Neural crest cell (in vitro differentiated cells): ENCODE measurements around the gene PPM1K. TPM values are rescaled to one million over a fixed set of nuclear protein-coding genes. Genes with fewer than 3 reads are reported as not detected.

ENCODE experiments used
- DNase-seq: peaks from one replicate; pipeline ENCODE4 v3.0.0; 2021; ENCODE audit warnings: low read depth, mixed read lengths, low spot score
- H3K27ac Mint-ChIP-seq: one replicate; pipeline ENCODE4 v1.8.0; 2021; ENCODE audit warnings: mild to moderate bottlenecking, mixed read lengths; ENCODE audit not compliant: unreplicated experiment
- H3K27me3 Mint-ChIP-seq: 2 replicates; pipeline ENCODE4 v1.8.0; 2021; ENCODE audit warnings: low read depth, mild to moderate bottlenecking, mixed read lengths
- H3K36me3 Mint-ChIP-seq: 2 replicates; pipeline ENCODE4 v1.8.0; 2021; ENCODE audit warnings: low read depth, mild to moderate bottlenecking, mixed read lengths
- H3K4me1 Mint-ChIP-seq: 2 replicates; pipeline ENCODE4 v1.8.0; 2021; ENCODE audit warnings: mixed read lengths
- H3K4me3 Mint-ChIP-seq: one replicate; pipeline ENCODE4 v1.8.0; 2021; ENCODE audit warnings: mild to moderate bottlenecking, mixed read lengths
- H3K9me3 Mint-ChIP-seq: 2 replicates; pipeline ENCODE4 v1.8.0; 2021; ENCODE audit warnings: mixed read lengths
- total RNA-seq: library from RNA; stranded (reverse); gene quantifications from 2 replicates; pipeline ENCODE4 v1.2.1, GENCODE V29; 2021
- TF ChIP-seq, protein P1 (sequence below): fragments of 200-600 bp; sonication (generic); conservative IDR thresholded peaks from 2 replicates; pipeline ENCODE4 v1.5.0; 2021; ENCODE audit warnings: antibody characterized with exemption, mild to moderate bottlenecking

The PPM1K gene
- total RNA-seq, 1 donor from 2014 or later: 17.6 TPM

- no peaks in the 10 kb centered on the region for H3K27me3 Mint-ChIP-seq
- no peak for DNase-seq
- H3K4me1 Mint-ChIP-seq: no peaks in the 10 kb centered on the region
- TF ChIP-seq, protein P1, sequence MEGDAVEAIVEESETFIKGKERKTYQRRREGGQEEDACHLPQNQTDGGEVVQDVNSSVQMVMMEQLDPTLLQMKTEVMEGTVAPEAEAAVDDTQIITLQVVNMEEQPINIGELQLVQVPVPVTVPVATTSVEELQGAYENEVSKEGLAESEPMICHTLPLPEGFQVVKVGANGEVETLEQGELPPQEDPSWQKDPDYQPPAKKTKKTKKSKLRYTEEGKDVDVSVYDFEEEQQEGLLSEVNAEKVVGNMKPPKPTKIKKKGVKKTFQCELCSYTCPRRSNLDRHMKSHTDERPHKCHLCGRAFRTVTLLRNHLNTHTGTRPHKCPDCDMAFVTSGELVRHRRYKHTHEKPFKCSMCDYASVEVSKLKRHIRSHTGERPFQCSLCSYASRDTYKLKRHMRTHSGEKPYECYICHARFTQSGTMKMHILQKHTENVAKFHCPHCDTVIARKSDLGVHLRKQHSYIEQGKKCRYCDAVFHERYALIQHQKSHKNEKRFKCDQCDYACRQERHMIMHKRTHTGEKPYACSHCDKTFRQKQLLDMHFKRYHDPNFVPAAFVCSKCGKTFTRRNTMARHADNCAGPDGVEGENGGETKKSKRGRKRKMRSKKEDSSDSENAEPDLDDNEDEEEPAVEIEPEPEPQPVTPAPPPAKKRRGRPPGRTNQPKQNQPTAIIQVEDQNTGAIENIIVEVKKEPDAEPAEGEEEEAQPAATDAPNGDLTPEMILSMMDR: no peak
- H3K9me3 Mint-ChIP-seq: peaks cover 4% of the 10 kb centered on the region
- H3K36me3 Mint-ChIP-seq: no peaks in the 10 kb centered on the region
- no peak overlapping the region for H3K4me3 Mint-ChIP-seq
- no peak overlapping the region for H3K27ac Mint-ChIP-seq
These were observed 42.2 kb downstream of the PPM1K start for GRCh38 chr4:88242144-88242543.

GRCh38 chr4:88240297-88240714 is 44.1 kb downstream of the PPM1K start:
- TF ChIP-seq, protein P1: no peak
- Mint-ChIP-seq H3K9me3 (peaks cover 8% of the 10 kb centered on the region), H3K4me1 (no peaks in the 10 kb centered on the region), H3K4me3 (no peak overlapping the region), H3K36me3 (no peaks in the 10 kb centered on the region), H3K27ac (no peak overlapping the region), H3K27me3 (no peaks in the 10 kb centered on the region)
- no peak for DNase-seq

DNA sequence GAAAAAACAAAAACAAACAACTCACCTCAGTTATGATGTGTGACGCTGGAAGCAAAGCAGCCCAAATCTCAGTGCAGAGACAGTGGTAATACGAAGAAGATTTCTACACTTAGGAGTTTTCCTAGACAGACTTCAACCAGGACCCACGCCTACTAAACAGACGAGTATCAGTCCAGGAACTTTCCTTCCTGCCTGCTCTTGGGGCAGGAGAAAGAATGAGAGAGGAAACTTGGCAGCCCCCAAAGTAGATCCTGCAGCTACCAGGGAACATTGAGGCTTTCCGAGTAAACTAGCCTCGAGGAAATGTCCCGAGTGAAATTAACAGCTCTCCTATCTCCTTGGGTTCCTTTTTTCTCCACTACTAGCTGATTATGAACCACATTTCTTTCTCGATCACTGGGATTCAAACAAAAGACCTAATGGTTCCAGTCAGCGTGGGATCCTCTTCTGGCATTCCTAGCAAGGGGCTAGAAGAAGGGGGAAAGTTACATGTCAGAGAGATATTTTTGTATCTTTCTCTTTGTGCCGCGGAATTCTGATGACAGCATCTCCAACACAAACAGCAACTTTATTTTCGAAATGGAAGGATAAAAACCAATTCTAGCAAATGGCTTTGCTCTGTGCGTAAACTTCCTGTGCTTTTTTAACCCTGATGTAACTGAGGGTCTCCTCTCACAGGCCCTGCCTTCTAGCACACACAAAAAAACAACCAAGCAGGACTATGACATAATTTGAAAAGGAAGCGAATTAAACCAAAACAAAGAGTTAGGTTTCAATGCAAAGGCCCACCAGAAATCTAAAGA is 53.2 kb downstream of the PPM1K start:
- Mint-ChIP-seq H3K27me3 (no peaks in the 10 kb centered on the region), H3K9me3 (peaks cover 10% of the 10 kb centered on the region), H3K4me1 (peaks cover 12% of the 10 kb centered on the region), H3K27ac (peak overlapping the region; percentile 90), H3K4me3 (no peak overlapping the region), H3K36me3 (no peaks in the 10 kb centered on the region)
- DNase-seq: no peak
- TF ChIP-seq, protein P1: no peak

DNA sequence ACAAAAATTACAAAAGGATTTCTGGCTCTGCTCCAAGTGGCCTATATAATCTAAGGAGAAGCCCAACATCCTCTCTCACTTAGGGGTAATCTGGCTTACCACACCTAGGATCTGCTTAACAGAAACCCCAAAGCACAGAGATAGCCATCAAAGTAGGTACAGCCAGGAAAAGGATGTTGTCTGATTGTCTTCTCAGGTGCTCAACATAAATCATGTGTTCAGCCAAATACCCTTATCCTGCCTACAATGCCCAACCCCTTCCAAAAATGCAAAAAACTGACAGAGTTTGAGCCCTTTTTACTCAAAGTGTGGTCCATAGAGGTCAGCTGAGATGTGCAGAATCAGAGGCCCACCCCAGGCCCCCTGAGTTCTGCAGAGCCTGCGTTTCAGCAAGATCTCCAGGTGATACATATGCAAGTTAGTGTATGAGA is 53.9 kb downstream of the PPM1K start:
- no peak overlapping the region for H3K4me3 Mint-ChIP-seq
- no peaks in the 10 kb centered on the region for H3K36me3 Mint-ChIP-seq
- H3K9me3 Mint-ChIP-seq: peaks cover 10% of the 10 kb centered on the region
- peak overlapping the region; percentile 90 for H3K27ac Mint-ChIP-seq
- no peaks in the 10 kb centered on the region for H3K27me3 Mint-ChIP-seq
- TF ChIP-seq, protein P1: no peak
- peaks cover 12% of the 10 kb centered on the region for H3K4me1 Mint-ChIP-seq
- DNase-seq: no peak

- H3K9me3 Mint-ChIP-seq: peaks cover 2% of the 10 kb centered on the region
- no peak overlapping the region for H3K27ac Mint-ChIP-seq
- no peak for DNase-seq
- no peaks in the 10 kb centered on the region for H3K36me3 Mint-ChIP-seq
- peaks cover 19% of the 10 kb centered on the region for H3K4me1 Mint-ChIP-seq
- H3K4me3 Mint-ChIP-seq: no peak overlapping the region
- no peaks in the 10 kb centered on the region for H3K27me3 Mint-ChIP-seq
- TF ChIP-seq, protein P1: no peak
These were observed 56.6 kb downstream of the PPM1K start for GRCh38 chr4:88227734-88228133.
